Kidney tubule cell (primary cell): Measurements from ENCODE around the gene FAM118A.

Experiments used
- DNase-seq: peaks from one replicate; pipeline ENCODE4 v3.0.0-alpha.2; 2018; ENCODE audit warnings: low spot score

Gene FAM118A

DNA sequence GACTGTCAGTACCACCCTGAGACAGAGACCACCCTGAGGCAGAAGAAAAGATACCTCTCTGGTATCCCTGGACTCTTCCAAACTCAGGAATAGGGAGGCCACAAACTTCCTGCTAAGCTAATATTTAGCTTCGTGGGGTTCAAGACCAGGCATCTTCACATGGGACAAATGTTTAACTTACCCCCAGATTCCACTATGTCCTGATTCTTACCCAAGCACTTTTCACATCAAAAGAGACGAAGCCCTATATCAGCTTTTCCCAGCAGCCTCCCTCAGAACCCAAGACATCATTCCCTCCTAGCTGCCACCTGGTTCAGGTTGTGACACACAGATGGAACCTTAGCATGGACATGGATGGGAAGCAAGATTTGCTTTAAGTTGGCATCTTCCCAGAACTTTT lies 71.6 kb downstream of the FAM118A start:
- DNase-seq: no peak

DNA sequence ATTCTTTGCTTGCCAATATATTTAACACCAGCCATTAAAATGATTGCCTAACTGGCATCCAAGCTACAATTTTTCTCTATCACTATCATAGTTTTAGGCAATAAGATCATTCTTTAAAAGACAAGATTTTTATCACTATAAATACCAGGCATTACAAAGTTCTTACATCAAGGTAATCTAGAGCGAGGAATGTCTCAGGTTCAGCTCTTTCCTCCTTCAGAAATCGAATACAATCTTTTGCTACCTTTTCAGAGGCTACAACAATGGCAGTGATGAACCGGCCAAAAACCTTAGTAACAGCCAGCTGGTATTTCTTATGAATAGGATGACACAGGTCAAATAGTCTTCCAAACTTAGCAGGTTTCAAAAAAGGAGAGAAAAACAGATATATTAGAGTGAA lies 79.8 kb downstream of the FAM118A start:
- DNase-seq: no peak
